GM12873 (cell line): ENCODE data around the gene LYZL6.

ENCODE experiments used
- TF ChIP-seq, protein P1 (sequence below): IDR thresholded peaks from 2 replicates; pipeline ENCODE4 v1.5.1; 2012; ENCODE audit warnings: low read depth, mild to moderate bottlenecking, moderate library complexity, low read length, control low read depth; ENCODE audit not compliant: insufficient read depth; ENCODE audit errors: missing control alignments

The LYZL6 gene

DNA sequence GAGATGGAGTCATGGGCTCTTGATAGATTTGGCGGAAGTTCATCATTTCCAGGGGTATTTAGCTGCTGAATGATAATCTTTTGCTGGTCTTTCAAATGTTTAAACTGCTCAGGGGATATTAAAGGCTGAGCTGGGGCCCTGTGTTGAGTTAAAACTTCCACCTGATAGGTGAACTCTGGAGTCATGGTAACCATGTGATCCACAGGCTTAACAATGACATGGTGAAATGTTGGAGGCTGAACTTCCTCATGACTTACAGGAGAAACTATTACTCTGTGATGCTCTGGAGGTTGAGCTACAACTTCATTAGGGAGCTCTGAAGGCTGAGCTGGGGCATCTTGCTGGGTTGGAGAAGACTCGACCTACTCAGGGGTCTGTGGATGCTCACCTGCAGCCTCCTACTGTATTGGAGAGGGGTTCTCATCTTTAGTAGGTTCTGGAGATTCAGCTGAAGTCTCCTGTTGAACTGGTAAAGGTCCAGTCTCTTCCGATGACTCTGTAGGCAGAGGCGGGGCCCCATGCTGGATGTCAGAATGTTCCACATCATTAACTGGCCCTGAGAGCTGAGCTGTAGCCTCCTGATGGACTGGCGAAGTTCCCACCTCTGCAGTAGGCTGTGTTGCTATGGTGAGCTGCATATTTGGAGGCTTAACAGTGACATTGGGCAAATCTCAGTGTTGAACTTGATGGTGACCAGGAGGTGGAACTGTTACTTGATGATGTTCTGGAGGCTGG, 37.2 kb downstream of the LYZL6 start:
- TF ChIP-seq, protein P1, sequence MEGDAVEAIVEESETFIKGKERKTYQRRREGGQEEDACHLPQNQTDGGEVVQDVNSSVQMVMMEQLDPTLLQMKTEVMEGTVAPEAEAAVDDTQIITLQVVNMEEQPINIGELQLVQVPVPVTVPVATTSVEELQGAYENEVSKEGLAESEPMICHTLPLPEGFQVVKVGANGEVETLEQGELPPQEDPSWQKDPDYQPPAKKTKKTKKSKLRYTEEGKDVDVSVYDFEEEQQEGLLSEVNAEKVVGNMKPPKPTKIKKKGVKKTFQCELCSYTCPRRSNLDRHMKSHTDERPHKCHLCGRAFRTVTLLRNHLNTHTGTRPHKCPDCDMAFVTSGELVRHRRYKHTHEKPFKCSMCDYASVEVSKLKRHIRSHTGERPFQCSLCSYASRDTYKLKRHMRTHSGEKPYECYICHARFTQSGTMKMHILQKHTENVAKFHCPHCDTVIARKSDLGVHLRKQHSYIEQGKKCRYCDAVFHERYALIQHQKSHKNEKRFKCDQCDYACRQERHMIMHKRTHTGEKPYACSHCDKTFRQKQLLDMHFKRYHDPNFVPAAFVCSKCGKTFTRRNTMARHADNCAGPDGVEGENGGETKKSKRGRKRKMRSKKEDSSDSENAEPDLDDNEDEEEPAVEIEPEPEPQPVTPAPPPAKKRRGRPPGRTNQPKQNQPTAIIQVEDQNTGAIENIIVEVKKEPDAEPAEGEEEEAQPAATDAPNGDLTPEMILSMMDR = no peak

DNA sequence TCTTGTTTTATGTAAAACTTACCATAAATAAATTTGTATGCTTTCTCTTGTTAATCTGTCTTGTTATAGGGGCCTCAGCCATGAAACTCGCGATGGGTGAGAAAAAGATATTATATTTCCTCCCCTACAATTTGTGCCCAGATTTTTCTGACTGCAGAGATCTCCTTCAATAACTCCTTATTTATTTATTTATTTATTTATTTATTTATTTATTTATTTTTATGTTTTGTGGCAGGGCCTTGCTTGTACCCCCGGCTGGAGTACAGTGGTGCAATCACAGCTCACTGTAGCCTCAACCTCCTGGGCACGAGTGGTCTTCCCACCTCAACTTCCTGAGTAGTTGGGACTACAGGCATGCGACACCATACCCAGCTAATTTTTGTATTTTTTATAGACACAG, 40.1 kb downstream of the LYZL6 start:
- TF ChIP-seq, protein P1 = no peak

DNA sequence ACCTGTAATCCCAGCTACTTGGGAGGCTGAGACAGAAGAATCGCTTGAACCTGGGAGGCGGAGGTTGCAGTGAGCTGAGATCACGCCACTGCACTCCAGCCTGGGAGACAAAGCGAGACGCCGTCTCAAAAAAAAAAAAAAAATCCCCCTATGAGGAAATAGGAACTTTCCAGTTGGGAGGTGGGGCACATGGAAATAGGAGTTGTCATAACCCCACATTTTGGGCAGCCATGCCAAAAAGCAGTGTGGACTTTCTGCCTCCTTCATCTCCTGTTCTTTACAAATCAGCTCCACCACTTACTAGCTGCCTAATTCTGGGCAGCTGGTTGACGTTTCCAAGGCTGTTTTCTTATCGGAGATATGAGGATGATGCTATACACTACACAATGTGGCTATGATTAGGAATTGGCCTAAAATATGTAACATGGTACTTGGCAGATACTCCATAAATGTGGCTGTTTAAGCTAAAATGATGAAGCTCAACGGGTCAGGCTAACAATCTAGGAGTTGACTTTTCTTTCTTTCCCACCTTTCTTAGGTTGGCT, 41.8 kb downstream of the LYZL6 start:
- TF ChIP-seq, protein P1 = no peak

DNA sequence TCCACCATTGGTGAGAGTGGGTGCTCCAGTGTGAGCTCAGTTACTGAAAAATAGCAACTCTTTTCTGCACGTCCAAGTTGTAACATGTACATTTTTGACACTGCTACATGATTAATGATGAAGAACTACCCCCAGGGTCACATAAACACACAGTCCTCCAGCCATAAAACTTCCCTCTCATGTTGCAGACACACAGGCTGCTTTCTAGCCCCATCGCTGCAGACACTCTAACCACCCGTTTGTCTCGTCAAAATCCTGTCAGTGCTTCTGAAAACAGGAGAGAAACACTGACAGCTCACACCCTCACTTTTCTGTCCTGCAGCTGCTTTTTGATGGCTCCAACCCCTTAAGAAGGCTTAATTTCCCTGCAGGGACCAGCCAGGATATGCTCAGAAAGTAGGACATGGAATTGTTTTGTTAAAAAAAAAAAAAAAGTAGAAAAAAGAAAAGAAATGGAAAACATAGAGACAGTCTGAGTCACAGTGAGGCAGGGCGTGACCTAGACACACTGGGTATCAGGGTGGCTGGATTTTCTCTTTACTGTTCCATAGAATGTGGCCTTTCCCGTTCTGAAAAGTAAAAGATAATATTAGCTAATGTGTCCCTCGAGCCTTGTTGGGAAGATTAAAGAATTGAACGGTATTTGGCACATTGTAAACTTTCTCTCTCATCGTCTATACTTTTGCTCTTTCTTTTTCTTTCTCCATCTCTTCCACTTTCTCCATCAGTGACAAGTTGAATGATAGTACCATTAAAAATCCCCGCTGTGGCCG, 42.6 kb downstream of the LYZL6 start:
- TF ChIP-seq, protein P1 = no peak

DNA sequence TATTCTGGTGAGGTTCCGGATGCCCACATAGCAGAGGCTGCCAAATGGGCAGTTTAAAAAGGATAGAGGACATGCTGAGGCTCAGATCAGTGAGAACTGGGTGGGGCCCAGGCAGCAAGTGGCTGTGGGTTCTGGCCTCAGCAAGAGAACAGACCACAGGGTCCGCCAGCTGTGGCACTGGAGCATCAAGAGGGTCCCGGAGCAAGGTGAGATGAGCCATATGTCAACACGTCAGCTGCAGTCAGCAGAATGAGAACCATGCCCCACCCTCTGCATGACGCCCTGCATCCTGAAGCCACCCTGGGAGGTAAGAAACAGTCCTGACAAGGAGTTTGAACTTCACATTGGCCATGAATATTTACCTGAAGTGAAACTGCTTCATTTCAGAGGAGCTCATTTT, 43.2 kb downstream of the LYZL6 start:
- TF ChIP-seq, protein P1 = no peak

DNA sequence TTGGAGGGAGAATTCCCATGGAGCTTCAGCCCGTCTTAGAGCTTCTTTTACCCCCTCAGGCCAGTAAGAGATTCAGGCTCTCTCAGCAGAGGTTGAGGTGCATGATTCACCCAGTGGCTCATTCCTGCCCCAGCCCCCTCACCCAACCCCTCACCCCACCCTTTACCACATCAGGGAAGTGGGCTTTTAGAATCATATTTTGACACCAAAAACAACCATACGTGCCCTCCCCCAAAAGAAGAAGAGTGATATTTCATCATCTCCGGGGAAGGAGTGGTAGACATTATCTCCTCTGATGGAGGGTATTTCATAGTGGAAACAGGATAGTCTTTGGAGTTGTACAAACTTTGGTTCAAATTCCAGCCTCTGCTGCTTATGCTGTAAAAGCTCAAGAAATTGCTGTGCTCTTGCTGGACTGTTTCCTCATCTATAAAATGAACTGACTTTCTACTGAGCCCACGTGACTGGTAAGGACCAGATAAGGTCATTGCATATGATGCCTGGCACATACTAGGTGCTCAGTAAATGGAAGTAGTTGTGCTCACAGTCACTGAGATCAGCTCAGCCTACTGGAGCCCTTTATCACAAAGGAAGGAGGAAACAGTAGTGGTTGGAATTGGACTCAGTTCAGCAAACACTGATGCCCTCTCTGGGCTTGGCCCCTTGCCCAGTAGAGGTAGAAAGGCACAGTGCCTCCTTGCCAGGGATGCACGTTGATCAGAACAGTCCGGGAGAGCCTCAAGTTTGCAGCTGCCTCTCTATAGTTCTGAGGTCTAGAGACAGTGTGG, 45.0 kb downstream of the LYZL6 start:
- TF ChIP-seq, protein P1 = no peak
